Pulmonary artery endothelial cell (primary cell): ENCODE data around the gene TRA2A. TPM values are rescaled to one million over a fixed set of nuclear protein-coding genes. Genes with fewer than 3 reads are reported as not detected.

Experiments
- DNase-seq: peaks from one replicate; pipeline ENCODE4 v3.0.0-alpha.2; 2011; ENCODE audit warnings: low read depth, low spot score
- total RNA-seq: library from RNA; depleted of rRNA; stranded (reverse); fragments of >200 nt; gene quantifications from 2 replicates; pipeline ENCODE4 v1.2.3, GENCODE V29; 2014

The TRA2A gene
- total RNA-seq, 1 donor from 2014 or later = 34.3 TPM

DNA sequence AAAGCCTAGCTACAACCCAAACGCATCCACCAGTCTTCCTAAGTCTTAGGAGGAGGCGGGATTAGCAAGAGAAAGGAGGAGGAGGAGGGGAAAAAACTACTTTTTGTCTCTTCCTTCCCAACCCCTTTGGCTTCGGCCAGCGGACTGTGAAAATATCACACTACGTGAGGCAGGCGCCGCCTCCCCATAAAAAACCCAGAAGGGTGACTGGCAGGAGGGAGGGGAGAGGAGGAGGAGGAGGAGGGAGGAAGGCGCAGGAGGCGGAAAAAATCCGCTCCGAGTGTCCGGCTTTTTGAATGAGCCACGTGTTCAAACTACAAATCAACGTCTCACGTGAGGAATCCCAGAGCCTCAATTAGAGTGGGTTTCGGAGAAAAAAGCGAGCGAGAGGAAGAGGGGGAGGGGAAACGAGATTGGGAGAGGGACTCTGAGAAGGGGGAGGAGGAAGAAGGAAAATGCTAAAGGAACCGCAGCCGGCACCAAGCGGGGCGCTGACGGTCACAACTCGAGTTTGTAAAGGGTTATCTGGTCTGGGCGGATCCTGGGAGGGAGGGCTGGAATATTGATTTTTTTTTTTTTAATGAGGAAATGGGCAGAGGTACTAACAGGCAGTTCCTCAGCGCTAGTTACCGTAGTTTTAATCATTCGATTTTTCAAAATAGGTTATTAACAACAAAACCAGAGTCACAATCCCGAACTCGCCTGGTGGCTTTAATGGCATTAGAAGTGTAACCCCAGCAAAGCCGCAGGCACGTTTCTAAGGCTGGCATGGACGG is 61.3 kb downstream of the TRA2A start, which contains the start of gene IGF2BP3:
TSS of gene IGF2BP3 (minus strand) at position 162 of the 776 bp plus-strand sequence. CDS start 381 bp downstream, outside the sequence.
- peak; percentile 72 for DNase-seq

DNA sequence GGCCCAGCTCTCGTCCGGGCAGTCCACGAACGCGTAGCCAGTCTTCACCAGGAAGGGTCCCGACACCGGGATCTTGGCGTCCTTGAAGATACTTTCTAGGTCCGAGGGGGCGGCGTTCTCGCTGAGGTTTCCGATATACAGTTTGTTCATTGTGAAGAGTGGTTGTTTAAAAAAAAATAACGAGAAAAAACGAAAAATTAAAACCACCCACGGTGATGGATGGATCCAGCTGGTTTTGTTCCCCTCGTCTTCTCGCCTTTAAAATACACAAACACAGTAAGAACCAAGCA is 61.9 kb downstream of the TRA2A start:
- DNase-seq = no peak

DNA sequence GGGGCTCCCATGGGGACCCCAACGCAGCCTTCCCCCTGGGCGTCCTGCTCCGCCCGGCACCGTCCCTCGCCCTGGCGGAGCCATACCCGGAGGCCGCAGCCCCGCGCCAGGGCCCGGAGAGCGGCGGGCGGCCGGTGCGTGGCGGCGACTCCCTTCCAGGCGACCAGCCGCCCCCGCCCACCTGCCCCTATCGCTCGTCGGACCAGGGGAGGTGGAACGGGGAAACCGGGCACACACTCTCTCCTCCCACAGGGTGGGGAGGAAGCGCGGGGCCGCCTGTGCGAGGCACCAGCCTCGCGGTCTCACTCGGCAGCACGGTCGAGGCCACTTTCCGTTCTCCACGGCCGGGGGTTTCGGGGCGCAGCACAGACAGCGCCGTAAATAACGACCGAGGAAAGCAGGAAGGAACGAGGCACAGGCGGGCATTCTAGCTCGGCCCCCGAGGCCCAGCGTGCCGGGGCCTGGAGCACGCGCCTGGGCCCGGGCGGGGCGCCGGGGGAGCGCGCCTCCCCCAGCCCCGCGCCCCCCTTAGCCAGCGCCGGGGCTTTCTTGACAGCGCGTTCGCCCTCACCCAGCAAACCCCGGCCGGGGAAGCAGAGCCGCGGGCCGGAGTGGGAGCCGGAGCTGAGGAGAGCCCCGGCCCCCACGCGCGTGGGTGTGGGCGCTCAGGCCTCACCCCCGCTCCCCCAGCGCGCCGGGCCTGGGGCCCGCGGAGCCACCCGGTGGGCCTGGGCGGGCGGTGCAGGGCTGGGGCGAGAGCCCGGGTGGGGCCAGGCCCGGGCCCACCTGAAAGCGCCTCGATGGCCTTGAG is 62.4 kb downstream of the TRA2A start:
- DNase-seq = no peak

DNA sequence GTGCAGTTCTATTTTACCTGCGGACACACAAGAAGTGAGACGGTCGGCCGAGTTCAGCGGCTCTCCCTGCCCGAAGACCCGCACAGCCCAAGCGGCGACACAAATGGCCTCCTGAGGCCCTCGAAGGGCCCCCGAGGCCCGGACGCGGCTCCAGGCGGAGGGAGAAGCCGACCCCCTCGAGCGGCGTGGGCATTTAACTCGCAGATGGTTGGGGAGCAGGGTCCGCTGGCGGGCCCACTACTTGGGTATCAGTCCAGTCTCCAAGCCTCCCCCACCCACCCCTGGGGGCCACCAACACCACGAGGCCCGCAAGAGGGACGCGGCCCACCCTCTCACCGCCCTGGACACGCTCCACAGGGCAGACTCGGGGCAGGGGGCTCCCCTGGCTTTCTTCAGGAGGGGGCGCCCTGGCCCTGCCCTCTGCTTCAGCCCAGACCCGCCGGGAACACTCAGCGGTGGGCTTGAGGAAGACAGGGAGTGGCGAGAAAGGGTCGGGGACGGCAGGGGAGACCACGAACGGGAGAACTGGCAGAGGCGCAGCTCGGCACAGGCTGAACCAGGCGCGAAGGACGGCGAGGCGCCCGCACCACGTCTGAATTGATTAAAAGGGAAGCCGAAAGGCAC is 63.1 kb downstream of the TRA2A start:
- DNase-seq = no peak

DNA sequence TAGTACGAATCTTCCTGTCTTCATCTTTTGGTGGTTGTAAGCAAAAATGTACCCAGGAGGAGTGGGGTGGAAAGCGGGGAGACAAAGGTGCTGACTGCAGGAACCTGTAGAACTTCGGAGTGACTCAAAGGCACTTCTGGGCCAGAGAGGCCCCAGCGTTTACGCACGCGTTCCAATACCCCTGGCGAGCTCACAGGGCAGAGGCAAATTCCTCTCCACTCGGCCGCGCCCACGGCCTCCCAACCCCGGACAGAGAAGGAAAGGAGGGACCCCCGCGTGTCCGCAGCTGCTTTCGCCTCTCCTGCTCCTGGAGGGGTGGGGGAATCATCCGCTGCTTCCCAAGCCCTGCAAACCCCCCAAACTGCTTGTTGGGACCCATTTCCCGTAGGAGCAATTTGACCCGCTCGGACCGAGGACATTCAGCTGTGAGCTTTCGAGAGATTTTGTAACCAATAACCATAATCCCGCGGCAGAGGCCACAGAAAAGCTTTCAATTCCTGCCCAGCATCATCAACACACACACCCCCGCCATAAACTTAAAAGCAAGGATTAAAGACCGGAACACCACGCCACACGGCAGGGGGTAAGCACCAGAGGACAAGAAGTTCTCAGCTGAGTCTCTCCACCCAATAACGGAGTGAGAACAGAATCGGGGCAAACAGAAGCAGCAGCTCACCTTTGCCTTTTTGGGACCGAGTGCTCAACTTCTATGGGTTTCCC is 63.8 kb downstream of the TRA2A start:
- DNase-seq = no peak

DNA sequence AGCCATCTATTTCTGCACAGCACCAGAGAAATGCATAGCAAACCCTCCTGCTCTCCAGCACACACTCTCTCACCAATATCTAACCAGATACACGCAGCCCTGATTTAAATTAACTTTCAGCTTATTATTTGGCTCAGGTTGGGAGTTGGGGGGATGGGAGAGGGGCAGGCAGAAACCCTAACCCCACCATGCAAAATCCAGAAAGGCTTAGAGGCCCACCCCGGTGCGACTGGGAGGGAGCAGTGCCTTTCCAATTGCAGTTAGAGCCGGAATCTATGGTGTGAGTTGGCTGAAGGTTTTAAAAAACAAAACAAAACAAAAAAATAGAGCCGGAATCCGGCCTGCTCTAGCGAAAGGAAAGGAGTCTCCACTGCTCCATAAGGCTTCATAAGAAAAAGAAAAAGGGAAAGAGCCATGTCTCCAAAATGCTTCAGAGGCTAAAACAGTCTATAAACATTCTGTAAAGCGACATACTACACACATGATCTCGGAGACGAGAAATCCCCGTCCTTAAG is 64.4 kb downstream of the TRA2A start:
- no peak for DNase-seq

DNA sequence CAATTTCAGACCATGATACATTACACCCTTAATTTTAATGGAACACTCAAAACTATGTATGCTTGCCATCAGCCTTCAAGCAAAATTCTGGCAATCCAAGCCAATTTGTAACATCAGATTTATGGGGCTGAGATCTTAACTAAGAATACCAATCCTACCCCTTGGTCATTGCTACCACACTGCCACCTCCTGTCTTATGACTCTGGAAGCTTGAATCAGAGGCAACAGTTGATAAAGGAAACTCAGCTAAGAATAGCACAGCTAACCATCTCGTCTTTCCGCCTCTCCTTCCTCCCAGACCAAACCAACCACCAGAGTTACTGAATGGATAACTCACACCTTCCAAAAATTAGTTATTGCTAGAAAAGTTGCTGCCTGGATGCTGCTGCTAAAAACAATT is 68.9 kb downstream of the TRA2A start:
- peak; percentile 27 for DNase-seq

DNA sequence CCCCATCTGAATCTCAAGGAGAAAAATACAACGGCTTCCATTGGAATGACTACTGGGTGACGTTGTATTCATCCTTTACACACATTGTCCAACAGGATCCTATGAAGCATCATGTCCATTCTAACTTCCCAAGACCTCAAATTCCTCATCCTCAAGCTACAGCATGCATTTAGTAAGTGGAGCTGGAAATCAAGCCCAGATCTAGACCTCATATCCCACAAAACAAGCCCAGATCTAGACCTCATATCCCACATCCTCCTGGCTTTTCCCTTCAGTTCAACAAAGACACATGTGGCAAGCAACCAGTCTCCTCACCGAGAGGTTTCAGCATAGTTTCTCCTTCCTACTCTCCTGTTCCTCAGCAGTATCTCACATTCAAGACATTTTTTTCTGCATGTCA is 73.7 kb downstream of the TRA2A start:
- no peak for DNase-seq

DNA sequence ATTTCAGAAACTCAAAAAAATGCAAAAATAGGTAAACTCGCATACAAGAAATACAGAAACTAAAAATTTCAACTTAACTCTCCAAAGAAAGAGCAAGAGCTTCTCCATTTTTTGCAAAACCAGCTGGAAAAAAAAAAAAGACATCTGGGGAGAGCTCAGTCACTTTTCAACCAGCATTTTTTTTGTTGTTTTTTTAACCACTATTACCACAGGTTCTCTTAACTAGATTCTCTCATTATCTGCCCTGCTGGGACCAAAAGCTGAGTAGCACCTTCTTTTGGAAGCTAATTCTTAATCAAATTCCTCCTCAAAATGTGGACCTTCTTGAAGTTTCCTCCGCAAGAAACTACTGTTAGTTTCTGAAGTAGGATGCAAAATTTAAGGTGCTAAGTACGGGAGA is 75.7 kb downstream of the TRA2A start:
- DNase-seq = no peak

DNA sequence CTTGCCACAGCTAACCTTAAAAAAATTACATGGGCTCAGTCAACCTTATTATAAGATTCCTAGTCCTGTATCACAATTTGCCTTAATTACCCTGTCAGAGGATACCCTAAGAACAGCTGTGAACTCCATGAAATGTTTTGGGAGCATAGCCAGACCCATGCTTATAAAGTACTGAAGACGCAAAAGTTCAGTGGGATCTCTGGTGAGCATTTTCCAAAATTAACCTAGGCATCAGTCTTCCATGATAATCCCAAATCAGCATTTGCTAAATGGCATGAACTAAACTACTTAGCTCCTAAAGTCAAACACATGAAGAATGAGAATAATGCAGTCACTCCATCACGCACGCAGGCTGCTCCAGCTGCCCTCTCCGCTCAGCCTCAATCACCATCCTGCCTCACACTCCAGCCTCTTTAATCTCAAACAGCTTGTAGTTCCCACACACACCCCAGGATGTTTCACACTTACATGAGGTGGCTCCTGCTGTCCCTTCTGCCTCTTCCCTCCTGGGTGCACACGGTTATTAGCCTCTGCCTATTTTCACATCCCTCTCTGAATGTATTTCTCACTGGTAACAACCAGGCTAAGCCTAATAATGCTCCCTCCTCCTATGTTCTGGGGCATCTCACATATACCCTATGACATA is 76.8 kb downstream of the TRA2A start:
- DNase-seq = no peak

Other genes with a start within 250 kb of the TRA2A start
- 104 and 121 TPM in 2 replicates for gene MALSU1, start 232.6 kb downstream of the TRA2A start, total RNA-seq
- 58.8 and 81.2 TPM in 2 replicates for gene IGF2BP3, start 61.5 kb downstream of the TRA2A start, total RNA-seq
- 11.5 and 15.7 TPM in 2 replicates for gene CCDC126, start 65.4 kb upstream of the TRA2A start, total RNA-seq
- 5.3 and 8.4 TPM in 2 replicates for gene FAM221A, start 148.2 kb upstream of the TRA2A start, total RNA-seq
- 0.07 TPM in 1 of 2 replicates, not detected in the other for gene STK31, start 178.2 kb upstream of the TRA2A start, total RNA-seq